ENCODE data around the gene BMPER.

DNA sequence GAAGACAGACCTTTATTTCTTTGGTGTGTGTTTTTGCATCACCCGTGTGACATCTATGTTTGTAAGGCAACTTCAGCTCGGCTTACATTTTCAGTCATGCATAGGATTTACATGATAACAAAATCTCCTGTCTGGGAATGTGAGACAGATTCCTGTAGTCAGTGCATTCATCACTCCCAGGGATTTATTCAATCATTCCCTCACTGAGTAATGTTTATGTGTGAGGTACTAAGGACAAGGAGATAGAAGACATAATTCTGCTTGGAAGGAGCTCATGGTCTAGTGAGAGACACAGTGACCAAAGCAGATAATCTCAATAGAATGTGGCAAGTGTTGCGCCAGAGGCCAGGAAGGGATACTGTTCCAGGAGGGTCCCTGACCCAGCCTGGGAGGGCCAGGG lies 35.2 kb upstream of the BMPER start:
- no peak for TF ChIP-seq SUPT20H (IDR thresholded peaks at IDR 0.05; ENCODE audit: borderline replicate concordance, control insufficient read depth, low read depth, low read length)
- no peak for TF ChIP-seq RCOR1 (conservative IDR thresholded peaks at IDR 0.05; ENCODE audit: low read depth, low read length)
- no peak for TF ChIP-seq GABPA (IDR thresholded peaks at IDR 0.05; ENCODE audit: low read depth)
- TF ChIP-seq BRCA1 (IDR thresholded peaks at IDR 0.05; ENCODE audit: low read depth, low read length): no peak
- no peak for TF ChIP-seq HDAC2 (IDR thresholded peaks at IDR 0.05)
- TF ChIP-seq, protein P1, sequence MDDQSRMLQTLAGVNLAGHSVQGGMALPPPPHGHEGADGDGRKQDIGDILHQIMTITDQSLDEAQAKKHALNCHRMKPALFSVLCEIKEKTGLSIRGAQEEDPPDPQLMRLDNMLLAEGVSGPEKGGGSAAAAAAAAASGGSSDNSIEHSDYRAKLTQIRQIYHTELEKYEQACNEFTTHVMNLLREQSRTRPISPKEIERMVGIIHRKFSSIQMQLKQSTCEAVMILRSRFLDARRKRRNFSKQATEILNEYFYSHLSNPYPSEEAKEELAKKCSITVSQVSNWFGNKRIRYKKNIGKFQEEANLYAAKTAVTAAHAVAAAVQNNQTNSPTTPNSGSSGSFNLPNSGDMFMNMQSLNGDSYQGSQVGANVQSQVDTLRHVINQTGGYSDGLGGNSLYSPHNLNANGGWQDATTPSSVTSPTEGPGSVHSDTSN (IDR thresholded peaks at IDR 0.05; ENCODE audit: insufficient replicate concordance, low read depth, low read length): no peak
- TF ChIP-seq, protein P2, sequence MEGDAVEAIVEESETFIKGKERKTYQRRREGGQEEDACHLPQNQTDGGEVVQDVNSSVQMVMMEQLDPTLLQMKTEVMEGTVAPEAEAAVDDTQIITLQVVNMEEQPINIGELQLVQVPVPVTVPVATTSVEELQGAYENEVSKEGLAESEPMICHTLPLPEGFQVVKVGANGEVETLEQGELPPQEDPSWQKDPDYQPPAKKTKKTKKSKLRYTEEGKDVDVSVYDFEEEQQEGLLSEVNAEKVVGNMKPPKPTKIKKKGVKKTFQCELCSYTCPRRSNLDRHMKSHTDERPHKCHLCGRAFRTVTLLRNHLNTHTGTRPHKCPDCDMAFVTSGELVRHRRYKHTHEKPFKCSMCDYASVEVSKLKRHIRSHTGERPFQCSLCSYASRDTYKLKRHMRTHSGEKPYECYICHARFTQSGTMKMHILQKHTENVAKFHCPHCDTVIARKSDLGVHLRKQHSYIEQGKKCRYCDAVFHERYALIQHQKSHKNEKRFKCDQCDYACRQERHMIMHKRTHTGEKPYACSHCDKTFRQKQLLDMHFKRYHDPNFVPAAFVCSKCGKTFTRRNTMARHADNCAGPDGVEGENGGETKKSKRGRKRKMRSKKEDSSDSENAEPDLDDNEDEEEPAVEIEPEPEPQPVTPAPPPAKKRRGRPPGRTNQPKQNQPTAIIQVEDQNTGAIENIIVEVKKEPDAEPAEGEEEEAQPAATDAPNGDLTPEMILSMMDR (IDR thresholded peaks at IDR 0.05 in 2 of 3, conservative IDR thresholded peaks at IDR 0.05 in 1 of 3; ENCODE audit: control insufficient read depth in 2 of 3, extremely low read depth in 1 of 3, insufficient read depth in 1 of 3, low read depth in 3 of 3, low read length in 3 of 3): no peak
- TF ChIP-seq POLR2A (IDR thresholded peaks at IDR 0.05; ENCODE audit: low read depth, low read length): no peak
- no peak for TF ChIP-seq SIX5 (IDR thresholded peaks at IDR 0.05; ENCODE audit: low read depth, low read length, severe bottlenecking)
- no peak for TF ChIP-seq MYC (IDR thresholded peaks at IDR 0.05; ENCODE audit: insufficient read depth, insufficient read length, insufficient replicate concordance, low read length, severe bottlenecking)
